Naive thymus-derived CD4-positive, alpha-beta T cell (primary cell): ENCODE data around the gene ZSCAN2. TPM values are rescaled to one million over a fixed set of nuclear protein-coding genes. Genes with fewer than 3 reads are reported as not detected.

ENCODE experiments used
- ATAC-seq: fragments of 150-1000 bp; cut with Tn5 transposase; 2 replicates; pipeline ENCODE4 v1.10.0; 2021; ENCODE audit warnings: mild to moderate bottlenecking, moderate library complexity
- CTCF ChIA-PET: fragments of 350-600 bp; sonication (Branson Sonifier 250); formaldehyde crosslinking; loops from one replicate; lab custom pipeline; 2021; ENCODE audit warnings: antibody characterized with exemption; lab: Charles Lee
- POLR2A ChIA-PET: fragments of 350-600 bp; sonication (Branson Sonifier 250); formaldehyde crosslinking; loops from one replicate; lab custom pipeline; 2021; ENCODE audit warnings: antibody characterized with exemption, inconsistent platforms; lab: Charles Lee
- DNase-seq, 9 donors: peaks; one replicate each; pipeline versions ENCODE4 v3.0.0 to v3.0.0-alpha.2; 2020 to 2022; ENCODE audit warnings: mixed read lengths in 1 of 9
- H3K27ac ChIP-seq: one replicate; pipeline ENCODE4 v1.7.0; 2013; ENCODE audit warnings: mild to moderate bottlenecking, low read depth, low read length, moderate library complexity
- H3K27me3 ChIP-seq, 2 donors: one replicate each; pipeline ENCODE4 v1.7.0; 2013; ENCODE audit warnings: low read length in 2 of 2, mild to moderate bottlenecking in 2 of 2, moderate library complexity in 2 of 2; ENCODE audit not compliant: control insufficient read depth in 2 of 2, insufficient read depth in 2 of 2
- H3K36me3 ChIP-seq, 3 experiments: 1 replicate in 2 of 3; 2 replicates in 1 of 3; pipeline ENCODE4 v1.7.0; 2013; ENCODE audit warnings: low read length in 3 of 3, mild to moderate bottlenecking in 3 of 3, moderate library complexity in 1 of 3; ENCODE audit not compliant: insufficient read depth in 3 of 3, control insufficient read depth in 2 of 3
- H3K4me1 ChIP-seq, 2 donors: one replicate each; pipeline ENCODE4 v1.7.0; 2013; ENCODE audit warnings: low read length in 2 of 2, mild to moderate bottlenecking in 2 of 2, moderate library complexity in 1 of 2; ENCODE audit not compliant: control insufficient read depth in 2 of 2, insufficient read depth in 2 of 2
- H3K4me3 ChIP-seq: 2 replicates; pipeline ENCODE4 v1.7.0; 2013; ENCODE audit warnings: mild to moderate bottlenecking, low read length
- H3K9me3 ChIP-seq, 3 experiments: 1 replicate in 2 of 3; 2 replicates in 1 of 3; pipeline ENCODE4 v1.7.0; 2013; ENCODE audit warnings: low read length in 3 of 3; ENCODE audit not compliant: control insufficient read depth in 2 of 3
- H3K27ac Mint-ChIP-seq, 9 donors: one replicate each; pipeline ENCODE4 v1.8.0; 2020 to 2022; ENCODE audit warnings: mixed read lengths in 9 of 9, mild to moderate bottlenecking in 8 of 9, moderate library complexity in 5 of 9, inconsistent platforms in 2 of 9
- H3K27me3 Mint-ChIP-seq, 5 donors: one replicate each; pipeline ENCODE4 v1.8.0; 2021 to 2022; ENCODE audit warnings: mixed read lengths in 5 of 5, mild to moderate bottlenecking in 1 of 5
- H3K36me3 Mint-ChIP-seq, 5 donors: one replicate each; pipeline ENCODE4 v1.8.0; 2020 to 2022; ENCODE audit warnings: mixed read lengths in 5 of 5, mild to moderate bottlenecking in 3 of 5, inconsistent platforms in 1 of 5
- H3K4me1 Mint-ChIP-seq, 7 donors: one replicate each; pipeline ENCODE4 v1.8.0; 2020 to 2022; ENCODE audit warnings: mixed read lengths in 7 of 7, mild to moderate bottlenecking in 3 of 7, inconsistent platforms in 1 of 7
- H3K4me3 Mint-ChIP-seq, 10 donors: one replicate each; pipeline ENCODE4 v1.8.0; 2020 to 2022; ENCODE audit warnings: mild to moderate bottlenecking in 10 of 10, mixed read lengths in 10 of 10, moderate library complexity in 6 of 10, inconsistent platforms in 2 of 10
- H3K9me3 Mint-ChIP-seq, 11 donors: one replicate each; pipeline ENCODE4 v1.8.0; 2020 to 2022; ENCODE audit warnings: mixed read lengths in 11 of 11, mild to moderate bottlenecking in 4 of 11, inconsistent platforms in 1 of 11, moderate library complexity in 1 of 11
- intact Hi-C, 2 donors: fragments of 100-400 bp; cut with micrococcal nuclease; formaldehyde crosslinking; loops; one replicate each; pipeline ENCODE4 v1.15.1; 2023
- polyA plus RNA-seq, 2 donors: library from polyadenylated mRNA; unstranded; fragments of 300-500 nt; fragmentation: Illumina TruSeq; gene quantifications; one replicate each; pipeline ENCODE4 v1.2.3, GENCODE V29; 2021
- total RNA-seq, 6 experiments: library from RNA in 5 of 6; stranded (reverse) in 5 of 6; gene quantifications; 1 replicate in 5 of 6; 2 replicates in 1 of 6; pipeline ENCODE4 v1.2.3 and lab custom pipeline; 2021 to 2026

The ZSCAN2 gene
- total and polyA plus RNA-seq, 7 experiments from 2014 or later: 4.8 to 13.0 (median 6.8) TPM

- Mint-ChIP-seq H3K4me1 (peaks cover 7 to 19% (median 11%) of the 10 kb centered on the region in 7 donors), H3K36me3 (peaks cover 12 to 43% (median 23%) of the 10 kb centered on the region in 5 donors), H3K27me3 (no peaks in the 10 kb centered on the region), H3K4me3 (no peak overlapping the region), H3K27ac (peak overlapping the region in 1 of 9 donors; percentile 11), H3K9me3 (no peaks in the 10 kb centered on the region)
- Histone ChIP-seq H3K4me3 (no peak overlapping the region), H3K27me3 (no peaks in the 10 kb centered on the region), H3K4me1 (no peaks in the 10 kb centered on the region), H3K27ac (no peak overlapping the region), H3K36me3 (peaks cover 13 to 88% (median 16%) of the 10 kb centered on the region in 3 experiments), H3K9me3 (no peaks in the 10 kb centered on the region)
- DNase-seq (no peak), ATAC-seq (no peak)
- CTCF ChIA-PET: no interaction called here
- POLR2A ChIA-PET: interaction anchor here (0.6 to 4.0 kb wide), 5 partner anchors 8 to 86 kb away, joined by 3 to 10 read pairs (median 5); no protein-coding TSS in a partner anchor
- intact Hi-C loops: no loop called here
These were observed 45.2 kb downstream of the ZSCAN2 start for GRCh38 chr15:84645997-84646396.

DNA sequence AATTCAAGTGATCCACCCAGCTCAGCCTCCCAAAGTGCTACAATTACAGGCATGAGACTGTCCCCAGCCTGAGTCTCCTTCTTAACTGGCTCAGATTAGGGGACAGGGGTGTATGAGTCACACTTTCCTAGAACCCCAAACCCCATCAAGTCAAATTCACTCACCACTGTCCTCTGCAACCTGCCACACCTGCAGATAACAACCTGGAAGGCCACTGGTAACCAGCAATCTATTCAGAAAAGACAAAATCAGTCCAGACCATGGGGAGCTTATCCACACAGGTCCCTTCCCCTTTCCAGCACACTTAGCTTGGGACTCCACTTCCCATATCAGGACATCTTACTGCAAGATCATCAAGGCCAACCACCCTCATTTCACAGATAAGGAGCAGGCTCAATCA is 46.9 kb downstream of the ZSCAN2 start:
- POLR2A ChIA-PET: interaction anchor here (0.6 to 4.0 kb wide), 5 partner anchors 8 to 116 kb away, joined by 4 to 17 read pairs (median 4); no protein-coding TSS in a partner anchor
- H3K27ac ChIP-seq: no peak overlapping the region

DNA sequence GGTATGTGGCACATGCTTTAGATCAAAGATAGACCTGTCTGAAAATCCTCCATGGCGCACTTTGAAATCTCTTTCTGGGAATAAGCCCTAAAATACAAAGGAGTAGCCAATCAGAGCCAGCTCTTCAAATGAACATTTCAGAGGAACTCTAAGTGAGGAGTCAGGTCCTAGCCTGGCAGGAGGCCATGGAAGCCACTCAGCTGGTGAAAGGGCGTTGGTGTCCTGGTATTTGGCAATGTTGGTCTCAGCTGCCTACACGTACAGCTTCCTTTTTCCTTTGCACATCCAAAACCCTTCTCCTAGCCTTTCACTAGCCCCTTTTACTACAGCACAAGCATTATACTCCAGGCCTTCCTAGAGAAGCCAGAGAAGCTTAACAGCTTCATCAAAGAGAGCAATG is 47.7 kb downstream of the ZSCAN2 start:
- H3K27me3 ChIP-seq: no peaks in the 10 kb centered on the region
- Mint-ChIP-seq H3K4me3 (no peak overlapping the region), H3K27ac (peak overlapping the region in 5 of 9 donors; percentile 63 to 80 (median 78)), H3K9me3 (no peaks in the 10 kb centered on the region), H3K27me3 (no peaks in the 10 kb centered on the region), H3K36me3 (peaks cover 17 to 44% (median 27%) of the 10 kb centered on the region in 5 donors), H3K4me1 (peaks cover 15 to 31% (median 28%) of the 10 kb centered on the region in 7 donors)
- POLR2A ChIA-PET: interaction anchor here (0.6 to 4.0 kb wide), 6 partner anchors 9 to 67 kb away, joined by 3 to 17 read pairs (median 4); partner anchors contain the start of gene SEC11A
- intact Hi-C loops: no loop called here
- CTCF ChIA-PET: interaction anchor here (1.1 kb wide), 1 partner anchor 13 kb away, joined by 3 read pairs; no protein-coding TSS in a partner anchor
- no peak overlapping the region for H3K4me3 ChIP-seq
- no peaks in the 10 kb centered on the region for H3K9me3 ChIP-seq
- peaks cover 20 to 76% (median 24%) of the 10 kb centered on the region in 3 experiments for H3K36me3 ChIP-seq
- DNase-seq (no peak), ATAC-seq (no peak)
- peaks cover 15 to 17% of the 10 kb centered on the region in 2 donors for H3K4me1 ChIP-seq
- no peak overlapping the region for H3K27ac ChIP-seq

More for the DNA sequence above, 46.9 kb downstream of the ZSCAN2 start:
- H3K27me3 ChIP-seq: no peaks in the 10 kb centered on the region
- ATAC-seq (no peak), DNase-seq (no peak)
- peaks cover 17 to 50% (median 30%) of the 10 kb centered on the region in 5 donors for H3K36me3 Mint-ChIP-seq
- H3K4me1 ChIP-seq: peaks cover 7 to 9% of the 10 kb centered on the region in 2 donors
- peak overlapping the region in 7 of 9 donors; percentile 44 to 84 (median 71) for H3K27ac Mint-ChIP-seq
- peaks cover 15 to 30% (median 24%) of the 10 kb centered on the region in 7 donors for H3K4me1 Mint-ChIP-seq
- H3K9me3 ChIP-seq: no peaks in the 10 kb centered on the region
- H3K4me3 ChIP-seq: no peak overlapping the region
- H3K27me3 Mint-ChIP-seq: no peaks in the 10 kb centered on the region
- peaks cover 20 to 84% (median 24%) of the 10 kb centered on the region in 3 experiments for H3K36me3 ChIP-seq
- CTCF ChIA-PET: interaction anchor here (0.5 to 1.0 kb wide), 2 partner anchors 9 to 27 kb away, joined by 3 to 4 read pairs; no protein-coding TSS in a partner anchor
- H3K9me3 Mint-ChIP-seq: no peaks in the 10 kb centered on the region
- H3K4me3 Mint-ChIP-seq: peak overlapping the region in 1 of 10 donors; percentile 8
- intact Hi-C loops: no loop called here

GRCh38 chr15:84649706-84650105 is 48.9 kb downstream of the ZSCAN2 start:
- peak overlapping the region in 2 of 9 donors; percentile 63 to 71 for H3K27ac Mint-ChIP-seq

GRCh38 chr15:84653584-84653909 is 52.7 kb downstream of the ZSCAN2 start:
- Mint-ChIP-seq H3K36me3 (peaks cover 9 to 18% (median 15%) of the 10 kb centered on the region in 5 donors), H3K4me1 (peaks cover 17 to 51% (median 45%) of the 10 kb centered on the region in 7 donors), H3K27me3 (no peaks in the 10 kb centered on the region), H3K4me3 (peak overlapping the region; percentile 83 to 100 (median 98)), H3K9me3 (no peaks in the 10 kb centered on the region), H3K27ac (peak overlapping the region; percentile 91 to 99 (median 93))
- ChIA-PET POLR2A (interaction anchor here (0.6 to 7.5 kb wide), 20 partner anchors 12 to 158 kb away, joined by 3 to 70 read pairs (median 7); partner anchors contain the start of genes SEC11A, ZNF592 and ZSCAN2), CTCF (interaction anchor here (0.7 to 1.9 kb wide), 13 partner anchors 14 to 227 kb away, joined by 3 to 10 read pairs (median 4); no protein-coding TSS in a partner anchor)
- H3K9me3 ChIP-seq: no peaks in the 10 kb centered on the region
- H3K27ac ChIP-seq: peak overlapping the region; percentile 90
- DNase-seq (no peak), ATAC-seq (no peak)
- H3K4me1 ChIP-seq: peaks cover 21 to 30% of the 10 kb centered on the region in 2 donors
- H3K4me3 ChIP-seq: peak overlapping the region; percentile 91
- intact Hi-C loops: no loop called here
- peaks cover 12 to 36% (median 13%) of the 10 kb centered on the region in 3 experiments for H3K36me3 ChIP-seq
- H3K27me3 ChIP-seq: no peaks in the 10 kb centered on the region

More at GRCh38 chr15:84649706-84650105, 48.9 kb downstream of the ZSCAN2 start:
- H3K36me3 ChIP-seq: peaks cover 20 to 72% (median 24%) of the 10 kb centered on the region in 3 experiments
- no peaks in the 10 kb centered on the region for H3K27me3 ChIP-seq
- DNase-seq (no peak), ATAC-seq (no peak)
- no peak overlapping the region for H3K4me3 ChIP-seq
- peak overlapping the region; percentile 37 for H3K27ac ChIP-seq
- no peaks in the 10 kb centered on the region for H3K27me3 Mint-ChIP-seq
- POLR2A ChIA-PET: interaction anchor here (0.6 to 4.0 kb wide), 7 partner anchors 9 to 117 kb away, joined by 3 to 17 read pairs (median 5); no protein-coding TSS in a partner anchor
- intact Hi-C loops: no loop called here
- peaks cover 18% of the 10 kb centered on the region in 2 donors for H3K4me1 ChIP-seq
- H3K9me3 Mint-ChIP-seq: no peaks in the 10 kb centered on the region
- peaks cover 15 to 37% (median 34%) of the 10 kb centered on the region in 7 donors for H3K4me1 Mint-ChIP-seq
- H3K36me3 Mint-ChIP-seq: peaks cover 17 to 39% (median 28%) of the 10 kb centered on the region in 5 donors
- CTCF ChIA-PET: no interaction called here
- no peak overlapping the region for H3K4me3 Mint-ChIP-seq
- no peaks in the 10 kb centered on the region for H3K9me3 ChIP-seq

DNA sequence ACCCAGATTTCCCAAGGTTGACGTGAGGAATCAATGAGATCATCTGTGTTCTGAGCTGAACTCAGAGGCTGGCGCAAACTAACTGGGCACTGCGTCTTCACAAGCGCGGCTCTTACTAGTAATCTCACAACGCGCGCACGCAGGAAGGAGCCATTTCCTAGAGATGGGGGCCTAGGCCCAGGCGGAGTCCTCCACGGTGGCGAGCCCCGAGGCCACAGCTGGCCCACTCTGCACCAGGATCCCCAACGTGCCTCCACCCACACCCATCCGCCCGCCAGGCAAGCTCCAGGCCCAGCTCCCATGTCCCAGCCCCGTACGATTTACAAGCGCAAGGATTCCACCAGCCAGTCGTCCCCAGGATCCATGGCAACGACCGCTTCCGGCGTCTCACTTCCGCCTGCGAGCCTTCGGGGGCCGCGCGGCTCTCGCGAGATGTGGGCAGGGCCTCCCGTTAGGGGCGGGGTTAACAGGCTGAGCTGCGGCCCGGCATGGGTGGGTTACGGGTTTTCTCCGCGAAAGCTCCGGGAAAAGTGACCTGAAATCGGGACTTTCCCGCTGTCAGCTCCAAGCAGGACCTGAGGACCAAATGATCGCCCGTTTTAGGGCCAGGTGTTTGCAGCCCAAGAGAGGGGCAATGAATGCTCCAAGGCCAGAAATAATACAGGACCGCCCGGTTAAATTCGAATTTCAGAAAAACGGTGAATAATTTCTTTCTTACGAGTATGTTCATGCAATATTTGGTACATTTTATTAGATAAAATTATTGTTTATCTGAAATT is 53.3 kb downstream of the ZSCAN2 start, which contains the start of gene WDR73:
Gene WDR73, minus strand, starts transcription at position 374 of the 779 bp plus-strand sequence. Its CDS starts 9 bp downstream, at position 365.
- intact Hi-C loops: loop anchor here (1.0 kb wide), 13 partner anchors 23 to 327 kb away; partner anchors contain the start of genes SEC11A (in 2 of the 2), PDE8A (in 1 of the 2) and ZNF592 (in 1 of the 2)
- peaks cover 7 to 31% (median 9%) of the 10 kb centered on the region in 3 experiments for H3K36me3 ChIP-seq
- peak within 1 kb of the TSS; percentile 83 to 100 (median 98) for H3K4me3 Mint-ChIP-seq
- H3K4me1 Mint-ChIP-seq: peaks cover 16 to 53% (median 46%) of the 10 kb centered on the region in 7 donors
- POLR2A ChIA-PET: interaction anchor here (0.6 to 7.5 kb wide), 20 partner anchors 12 to 109 kb away, joined by 3 to 70 read pairs (median 7); partner anchors contain the start of genes SEC11A, ZNF592 and ZSCAN2
- no peaks in the 10 kb centered on the region for H3K9me3 ChIP-seq
- DNase-seq (peak; percentile 93 to 99 (median 97)), ATAC-seq (peak; percentile 86)
- peaks cover 26 to 36% of the 10 kb centered on the region in 2 donors for H3K4me1 ChIP-seq
- peaks cover 5 to 14% (median 11%) of the 10 kb centered on the region in 5 donors for H3K36me3 Mint-ChIP-seq
- peak within 1 kb of the TSS; percentile 91 to 99 (median 93) for H3K27ac Mint-ChIP-seq
- H3K9me3 Mint-ChIP-seq: no peaks in the 10 kb centered on the region
- CTCF ChIA-PET: interaction anchor here (0.7 to 1.9 kb wide), 15 partner anchors 15 to 227 kb away, joined by 3 to 10 read pairs (median 4); no protein-coding TSS in a partner anchor
- H3K27ac ChIP-seq: peak within 1 kb of the TSS; percentile 90
- H3K27me3 ChIP-seq: no peaks in the 10 kb centered on the region
- no peaks in the 10 kb centered on the region for H3K27me3 Mint-ChIP-seq
- peak within 1 kb of the TSS; percentile 91 for H3K4me3 ChIP-seq
